Thoracic aorta (tissue), 2 donors: Measurements from ENCODE around the gene MICAL3. TPM values are rescaled to one million over a fixed set of nuclear protein-coding genes. Genes with fewer than 3 reads are reported as not detected.

ENCODE experiments used
- ATAC-seq: fragments of 150-250 bp; one replicate; pipeline ENCODE4 v1.8.0; 2017; ENCODE audit warnings: low read depth; ENCODE audit not compliant: insufficient number of reproducible peaks, low FRiP score
- DNase-seq: peaks from one replicate; pipeline ENCODE4 v3.0.0-alpha.2; 2020; ENCODE audit warnings: low spot score
- H3K27ac ChIP-seq, 2 donors: fragments of 200-600 bp; sonication (generic); 1 replicate in 1 of 2; 2 replicates in 1 of 2; pipeline ENCODE4 v1.5.1; 2016; ENCODE audit warnings: mild to moderate bottlenecking in 2 of 2, moderate library complexity in 2 of 2
- H3K27me3 ChIP-seq: fragments of 200-600 bp; sonication (generic); replicated peaks from 2 replicates; pipeline ENCODE4 v1.6.0; 2016; ENCODE audit warnings: mild to moderate bottlenecking; ENCODE audit not compliant: insufficient read depth
- H3K36me3 ChIP-seq: fragments of 200-600 bp; sonication (generic); one replicate; pipeline ENCODE4 v1.5.1; 2016
- H3K4me1 ChIP-seq, 2 donors: fragments of 200-600 bp; sonication (generic); 1 replicate in 1 of 2; 2 replicates in 1 of 2; pipeline versions ENCODE4 v1.5.1 to v1.6.0; 2016; ENCODE audit warnings: low read depth in 2 of 2, mild to moderate bottlenecking in 1 of 2; ENCODE audit not compliant: control insufficient read depth in 1 of 2
- H3K4me3 ChIP-seq: fragments of 200-600 bp; sonication (generic); 2 replicates; pipeline ENCODE4 v1.5.1; 2016; ENCODE audit warnings: mild to moderate bottlenecking
- H3K9me3 ChIP-seq: fragments of 200-600 bp; sonication (generic); 2 replicates; pipeline ENCODE4 v1.5.1; 2016
- total RNA-seq, 2 donors: library from RNA; depleted of rRNA; stranded (reverse); fragments of >200 nt; gene quantifications; one replicate each; pipeline versions ENCODE4 v1.1.0 to v1.2.3, GENCODE V29; 2016
- TF ChIP-seq, protein P1 (sequence below): fragments of 200-600 bp; sonication (generic); IDR thresholded peaks from one replicate; pipeline ENCODE4 v1.5.1; 2019; ENCODE audit warnings: antibody characterized with exemption

Gene MICAL3
- total RNA-seq, 2 donors from 2014 or later: 45.2 to 78.0 TPM

DNA sequence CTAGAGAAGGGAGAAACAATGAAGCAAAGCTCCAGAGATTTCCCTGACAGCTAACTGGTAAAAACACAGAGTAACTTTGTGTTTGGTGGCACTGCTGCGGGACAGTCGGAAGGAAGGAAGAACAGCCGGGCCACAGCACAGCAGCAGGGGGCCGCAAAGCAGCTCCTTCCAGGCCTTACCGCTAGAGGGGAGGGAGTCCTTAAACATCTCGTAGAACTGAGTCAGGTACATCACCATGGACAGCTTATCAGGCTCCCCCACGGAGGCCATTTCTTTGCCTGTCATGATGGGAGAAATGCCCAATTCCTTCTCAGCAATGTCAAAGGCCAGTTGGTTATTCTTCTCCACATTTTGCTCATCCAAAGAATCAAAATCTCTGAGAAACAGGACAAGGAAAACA lies 135.5 kb downstream of the MICAL3 start:
- no peak overlapping the region for H3K4me3 ChIP-seq
- TF ChIP-seq, protein P1, sequence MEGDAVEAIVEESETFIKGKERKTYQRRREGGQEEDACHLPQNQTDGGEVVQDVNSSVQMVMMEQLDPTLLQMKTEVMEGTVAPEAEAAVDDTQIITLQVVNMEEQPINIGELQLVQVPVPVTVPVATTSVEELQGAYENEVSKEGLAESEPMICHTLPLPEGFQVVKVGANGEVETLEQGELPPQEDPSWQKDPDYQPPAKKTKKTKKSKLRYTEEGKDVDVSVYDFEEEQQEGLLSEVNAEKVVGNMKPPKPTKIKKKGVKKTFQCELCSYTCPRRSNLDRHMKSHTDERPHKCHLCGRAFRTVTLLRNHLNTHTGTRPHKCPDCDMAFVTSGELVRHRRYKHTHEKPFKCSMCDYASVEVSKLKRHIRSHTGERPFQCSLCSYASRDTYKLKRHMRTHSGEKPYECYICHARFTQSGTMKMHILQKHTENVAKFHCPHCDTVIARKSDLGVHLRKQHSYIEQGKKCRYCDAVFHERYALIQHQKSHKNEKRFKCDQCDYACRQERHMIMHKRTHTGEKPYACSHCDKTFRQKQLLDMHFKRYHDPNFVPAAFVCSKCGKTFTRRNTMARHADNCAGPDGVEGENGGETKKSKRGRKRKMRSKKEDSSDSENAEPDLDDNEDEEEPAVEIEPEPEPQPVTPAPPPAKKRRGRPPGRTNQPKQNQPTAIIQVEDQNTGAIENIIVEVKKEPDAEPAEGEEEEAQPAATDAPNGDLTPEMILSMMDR: no peak
- no peak for DNase-seq
- no peaks in the 10 kb centered on the region for H3K9me3 ChIP-seq
- H3K36me3 ChIP-seq: peaks cover 36% of the 10 kb centered on the region
- no peak for ATAC-seq
- no peaks in the 10 kb centered on the region for H3K27me3 ChIP-seq
- no peak overlapping the region for H3K27ac ChIP-seq
- peaks cover 2 to 25% of the 10 kb centered on the region in 2 donors for H3K4me1 ChIP-seq

DNA sequence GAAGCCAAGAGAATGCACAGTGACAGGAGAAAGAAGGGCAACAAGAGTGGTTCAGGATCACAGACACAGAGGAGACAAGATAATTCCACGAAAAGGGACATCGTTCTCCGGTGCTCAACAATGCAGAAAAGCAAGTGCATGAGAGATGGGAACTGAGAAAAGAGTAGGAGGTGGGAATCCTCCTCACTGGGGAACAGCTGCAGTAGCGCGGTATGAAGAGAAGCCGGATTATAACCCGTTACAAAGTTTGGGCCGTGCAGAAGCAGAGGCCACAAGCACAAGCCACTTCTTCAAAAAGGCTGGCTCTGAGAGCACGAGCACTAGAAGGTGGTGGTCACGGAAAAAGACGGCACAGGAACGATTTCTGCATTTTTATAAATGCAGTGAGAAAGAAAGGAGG lies 135.9 kb downstream of the MICAL3 start:
- Histone ChIP-seq H3K27me3 (no peaks in the 10 kb centered on the region), H3K9me3 (no peaks in the 10 kb centered on the region), H3K4me3 (no peak overlapping the region), H3K4me1 (peaks cover 2 to 25% of the 10 kb centered on the region in 2 donors), H3K36me3 (peaks cover 37% of the 10 kb centered on the region), H3K27ac (no peak overlapping the region)
- TF ChIP-seq, protein P1: no peak
- ATAC-seq (no peak), DNase-seq (no peak)

DNA sequence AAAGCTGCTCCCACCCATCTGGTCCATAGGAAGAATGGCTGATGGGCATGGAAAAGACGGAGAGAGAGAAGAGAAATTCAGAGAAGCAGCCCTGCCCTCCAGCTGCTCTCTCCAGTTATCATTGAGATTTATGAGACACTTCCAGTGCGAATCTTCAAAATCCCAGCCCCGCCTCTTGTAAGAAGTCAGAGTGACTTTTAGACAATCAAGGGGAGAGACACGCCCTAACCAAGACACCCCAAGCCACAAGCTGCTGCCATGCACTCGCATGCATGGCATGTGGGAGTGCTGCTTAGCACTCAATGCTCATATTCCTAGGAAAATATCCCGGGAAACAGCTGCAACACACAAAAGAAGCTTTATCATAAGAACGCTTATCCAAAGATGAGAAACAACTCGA lies 139.5 kb downstream of the MICAL3 start:
- no peaks in the 10 kb centered on the region for H3K27me3 ChIP-seq
- H3K27ac ChIP-seq: no peak overlapping the region
- no peaks in the 10 kb centered on the region for H3K9me3 ChIP-seq
- no peak overlapping the region for H3K4me3 ChIP-seq
- TF ChIP-seq, protein P1: no peak
- H3K36me3 ChIP-seq: peaks cover 49% of the 10 kb centered on the region
- H3K4me1 ChIP-seq: peaks cover 0 to 3% of the 10 kb centered on the region in 2 donors
- DNase-seq: no peak
- ATAC-seq: no peak

DNA sequence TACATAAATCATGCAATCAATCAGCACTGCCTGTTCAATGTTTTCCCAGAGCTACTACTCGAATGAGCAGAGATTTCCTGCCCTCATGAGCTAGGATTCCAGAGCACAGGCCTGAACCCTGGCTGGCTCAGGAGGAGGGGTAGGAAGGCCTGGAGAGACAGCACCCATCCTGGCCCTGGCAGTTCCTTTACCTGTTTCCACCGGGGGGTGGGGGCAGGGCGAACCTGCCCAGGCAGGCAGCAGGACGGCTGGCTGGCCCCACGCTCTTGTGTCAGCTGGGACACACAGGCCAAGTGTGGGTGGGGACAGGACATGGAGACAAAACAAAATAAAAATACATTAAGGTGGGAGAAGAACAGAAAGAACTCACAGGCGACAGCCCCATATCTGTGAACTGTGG lies 140.3 kb downstream of the MICAL3 start:
- no peak overlapping the region for H3K27ac ChIP-seq
- TF ChIP-seq, protein P1: no peak

DNA sequence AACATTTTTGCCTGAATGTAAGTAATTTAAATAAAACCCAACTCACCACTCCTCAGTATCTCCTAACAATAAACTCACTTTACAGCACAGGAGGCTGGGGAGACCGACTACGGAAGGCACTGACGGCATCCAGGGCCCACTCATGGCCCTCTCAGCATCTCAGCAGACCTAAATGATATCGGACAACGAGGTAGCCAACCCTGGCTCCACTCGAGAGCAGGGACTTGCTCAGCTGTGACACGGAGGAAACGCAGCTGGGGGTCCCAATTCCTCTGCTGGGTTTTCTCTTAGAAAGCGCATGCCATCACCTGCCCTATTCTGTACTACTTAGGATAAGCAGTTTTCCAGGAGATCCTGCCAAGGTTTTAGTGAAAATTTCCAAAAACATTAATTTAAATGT lies 141.0 kb downstream of the MICAL3 start:
- no peak for DNase-seq
- H3K9me3 ChIP-seq: no peaks in the 10 kb centered on the region
- no peak for ATAC-seq
- H3K27ac ChIP-seq: no peak overlapping the region
- H3K4me1 ChIP-seq: no peaks in the 10 kb centered on the region
- H3K27me3 ChIP-seq: no peaks in the 10 kb centered on the region
- H3K4me3 ChIP-seq: no peak overlapping the region
- TF ChIP-seq, protein P1: no peak
- H3K36me3 ChIP-seq: peaks cover 57% of the 10 kb centered on the region

More for the DNA sequence above, 140.3 kb downstream of the MICAL3 start:
- DNase-seq (no peak), ATAC-seq (no peak)
- Histone ChIP-seq H3K9me3 (no peaks in the 10 kb centered on the region), H3K4me3 (no peak overlapping the region), H3K36me3 (peaks cover 57% of the 10 kb centered on the region), H3K4me1 (no peaks in the 10 kb centered on the region), H3K27me3 (no peaks in the 10 kb centered on the region)
